Measurements from ENCODE around the gene PRRC1.

DNA sequence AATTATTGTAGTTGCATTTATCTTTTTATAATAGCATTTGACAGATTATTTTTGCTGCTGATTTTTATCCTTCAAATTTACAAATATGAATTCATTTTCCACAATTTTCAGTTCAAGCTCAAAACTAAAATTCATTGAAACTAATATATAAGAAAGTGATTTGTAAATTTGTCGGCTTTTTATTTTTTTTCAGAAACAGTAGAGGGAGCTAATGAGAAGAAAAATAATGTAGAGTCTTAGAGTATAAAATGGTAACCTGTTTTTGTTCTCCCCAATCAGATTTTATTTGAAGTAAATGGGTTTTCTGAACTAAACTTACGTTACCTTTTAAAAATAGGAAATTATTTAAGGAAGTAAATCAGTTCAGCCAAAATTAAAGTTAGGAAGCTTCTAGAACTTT lies 19.2 kb downstream of the PRRC1 start:
- TF ChIP-seq ZFX (IDR thresholded peaks at IDR 0.05) (no peak), EZH2phosphoT487 (IDR thresholded peaks at IDR 0.05; ENCODE audit: borderline replicate concordance) (no peak), REST (IDR thresholded peaks at IDR 0.05; ENCODE audit: low read depth) (no peak), POLR2AphosphoS5 (IDR thresholded peaks at IDR 0.05; ENCODE audit: low read depth, low read length) (no peak), CTCF (IDR thresholded peaks at IDR 0.05 in 2 of 3, conservative IDR thresholded peaks at IDR 0.05 in 1 of 3; ENCODE audit: borderline replicate concordance in 1 of 3, insufficient read depth in 1 of 3, low read depth in 2 of 3, low read length in 2 of 3) (peak in 2 of 3 experiments; percentile 18 to 51; a peak in 3 of 6 replicates), YY1 (IDR thresholded peaks at IDR 0.05; ENCODE audit: extremely low read depth, insufficient replicate concordance, low read depth, low read length) (no peak), EZH2 (IDR thresholded peaks at IDR 0.05) (no peak), POLR2A (IDR thresholded peaks at IDR 0.05; ENCODE audit: borderline replicate concordance, extremely low read depth, insufficient read depth, insufficient read length) (no peak), EGR1 (IDR thresholded peaks at IDR 0.05; ENCODE audit: low read depth) (no peak), TCF7L2 (IDR thresholded peaks at IDR 0.05; ENCODE audit: borderline replicate concordance, extremely low read depth, insufficient read depth, insufficient read length) (no peak)
- TF ChIP-seq, protein P1, sequence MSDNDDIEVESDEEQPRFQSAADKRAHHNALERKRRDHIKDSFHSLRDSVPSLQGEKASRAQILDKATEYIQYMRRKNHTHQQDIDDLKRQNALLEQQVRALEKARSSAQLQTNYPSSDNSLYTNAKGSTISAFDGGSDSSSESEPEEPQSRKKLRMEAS (IDR thresholded peaks at IDR 0.05): no peak

All from HCT116 (cell line).